ENCODE data around the gene PRR5L.

Gene PRR5L

DNA sequence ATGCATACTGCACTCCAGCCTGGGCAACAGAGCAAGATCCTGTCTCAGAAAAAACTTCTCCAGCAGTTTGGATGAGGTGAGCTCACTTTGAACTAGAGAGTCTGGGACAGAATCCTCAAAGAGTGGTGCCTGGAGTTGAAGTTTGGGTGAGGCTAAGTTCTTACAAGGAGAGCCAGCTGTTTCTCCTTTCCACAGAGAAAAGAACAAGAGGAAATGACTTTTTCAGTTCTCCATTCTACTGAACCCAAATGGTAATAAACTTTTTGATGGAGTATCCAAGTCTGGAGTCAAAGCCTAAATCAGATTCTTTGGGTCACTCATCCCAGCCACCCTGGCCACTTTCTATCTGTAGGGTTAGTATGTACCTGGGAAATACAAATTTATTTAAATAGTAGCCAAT lies 111.3 kb downstream of the PRR5L start:
- DNase-seq: no peak

DNA sequence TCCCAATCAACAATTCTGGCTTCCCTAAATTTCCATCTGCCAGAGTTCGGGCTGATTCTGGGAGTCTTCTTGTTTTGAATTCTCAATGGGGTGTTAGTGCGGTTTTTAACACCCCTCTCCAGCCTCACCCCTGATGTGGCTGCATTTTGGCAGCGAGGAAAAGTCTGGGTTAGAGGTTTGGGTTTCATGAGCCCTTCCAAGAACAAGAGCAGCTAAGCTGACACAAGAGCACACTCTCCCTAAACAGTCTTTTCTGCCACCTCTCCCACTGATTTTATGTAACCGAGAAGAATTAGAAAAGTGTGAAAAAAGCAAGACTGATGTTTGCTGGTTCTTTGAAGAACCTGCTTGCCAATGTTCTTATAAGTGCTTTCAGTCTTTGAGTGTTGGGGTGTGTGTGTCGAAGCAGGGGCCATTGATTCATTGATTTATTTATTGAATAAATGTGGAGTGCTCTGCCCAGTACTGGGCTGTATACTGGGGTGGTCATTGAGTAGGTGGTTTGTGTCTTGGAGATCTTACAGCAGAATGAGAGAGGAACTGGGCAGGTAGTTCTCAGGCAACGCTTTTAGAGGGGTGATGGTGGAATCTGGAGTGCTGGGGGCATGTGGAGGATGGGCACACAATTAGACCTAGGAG lies 112.5 kb downstream of the PRR5L start:
- DNase-seq: no peak

DNA sequence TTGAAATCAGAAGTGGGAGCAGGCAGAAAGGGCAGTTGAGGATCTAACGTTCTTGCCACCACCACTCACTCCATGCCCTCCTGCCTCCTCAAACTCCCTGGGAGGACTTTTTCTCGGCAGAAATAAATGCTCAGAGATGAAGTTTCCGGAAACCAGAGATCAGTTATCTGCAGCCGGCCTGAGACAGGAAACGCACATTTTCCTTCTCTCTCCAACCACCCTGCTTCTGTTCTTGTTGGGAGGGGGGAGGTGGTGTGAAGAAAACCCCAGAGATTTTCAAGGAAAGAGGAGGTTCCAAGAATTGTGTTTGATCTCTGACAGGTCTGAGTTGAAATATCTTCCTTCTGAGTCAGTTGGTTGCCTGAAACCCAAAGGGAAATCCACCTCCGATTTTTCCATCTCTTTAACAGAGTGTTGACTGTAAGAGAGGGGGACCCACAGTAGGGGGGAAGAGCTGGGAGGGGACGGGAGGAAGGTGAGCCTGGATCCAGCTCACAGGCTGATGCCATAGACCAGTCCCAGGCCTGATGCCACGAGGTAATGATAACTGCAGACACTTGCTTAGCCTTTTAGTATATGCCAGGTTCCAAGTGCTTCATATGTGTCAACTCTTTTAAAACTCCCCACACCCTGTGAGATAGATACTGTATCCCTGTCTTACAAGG lies 113.2 kb downstream of the PRR5L start:
- DNase-seq: no peak

DNA sequence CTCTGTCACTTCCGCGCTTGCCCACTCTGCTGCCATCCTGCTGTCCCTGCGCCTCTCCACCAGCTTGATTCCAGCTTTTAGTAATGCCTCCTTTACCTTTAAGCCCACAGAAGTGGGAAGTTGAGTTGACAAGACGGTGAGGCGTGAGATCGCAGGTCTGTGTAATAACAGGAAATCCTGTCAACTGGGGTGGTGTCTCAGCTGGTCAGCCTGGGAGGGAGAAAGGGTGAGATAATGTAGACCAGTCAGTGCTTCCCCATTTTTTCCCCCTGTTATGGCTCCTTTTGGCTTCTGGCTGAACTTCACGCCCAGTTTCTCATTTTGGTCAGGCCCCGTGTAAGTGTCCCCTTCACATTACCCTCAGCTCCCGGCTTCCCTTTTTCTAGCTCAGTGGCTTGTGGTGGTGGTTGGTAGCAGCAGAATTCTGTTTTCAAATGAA lies 115.1 kb downstream of the PRR5L start:
- no peak for DNase-seq

DNA sequence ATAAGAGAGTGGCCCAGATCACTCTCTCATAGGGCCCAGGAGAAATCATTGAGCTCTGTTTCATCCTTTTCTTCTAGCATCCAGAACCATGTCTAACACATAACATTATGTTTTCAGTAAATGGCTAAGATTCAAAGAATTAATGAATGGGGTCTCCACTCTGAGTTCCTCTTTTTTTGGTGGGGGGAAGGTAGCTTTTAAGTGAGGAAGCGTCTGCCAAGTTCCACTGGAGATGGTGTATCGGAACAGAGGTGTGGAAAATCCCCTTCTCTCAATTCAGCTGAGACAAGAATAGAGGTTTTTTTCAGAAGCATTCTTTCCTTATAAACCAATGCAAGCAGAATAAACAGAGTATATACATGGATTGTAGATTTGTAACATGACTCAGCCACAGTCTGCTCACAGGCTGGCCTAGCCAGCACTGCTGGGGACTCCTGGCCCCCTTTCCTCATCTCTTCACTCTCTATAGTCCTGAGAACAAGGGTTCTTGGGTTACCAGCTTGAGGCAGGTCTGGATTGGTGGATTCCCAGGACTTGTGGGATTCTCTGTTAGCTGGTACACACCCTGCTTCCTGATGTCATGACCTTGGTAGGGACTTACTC lies 116.8 kb downstream of the PRR5L start:
- DNase-seq: no peak

DNA sequence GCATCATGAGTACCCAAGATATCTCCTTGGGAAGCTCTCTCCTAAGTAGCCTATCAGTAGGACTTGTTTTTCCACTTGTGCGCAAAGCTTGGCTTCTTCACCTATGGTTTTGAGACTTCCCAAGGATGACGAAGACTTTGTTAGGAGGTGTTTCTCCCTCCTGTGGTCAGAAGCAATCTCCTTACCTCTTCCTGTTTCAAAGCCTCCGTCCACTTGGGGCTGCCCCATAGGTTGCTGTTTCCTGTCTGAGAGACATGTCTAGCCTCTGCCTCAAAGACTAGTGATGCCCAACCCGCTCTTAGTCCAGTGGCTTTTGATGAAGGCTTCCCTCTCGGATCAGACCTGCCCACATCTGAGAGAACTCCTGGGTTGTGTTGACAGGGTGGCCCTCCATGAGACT lies 121.1 kb downstream of the PRR5L start:
- DNase-seq: no peak

DNA sequence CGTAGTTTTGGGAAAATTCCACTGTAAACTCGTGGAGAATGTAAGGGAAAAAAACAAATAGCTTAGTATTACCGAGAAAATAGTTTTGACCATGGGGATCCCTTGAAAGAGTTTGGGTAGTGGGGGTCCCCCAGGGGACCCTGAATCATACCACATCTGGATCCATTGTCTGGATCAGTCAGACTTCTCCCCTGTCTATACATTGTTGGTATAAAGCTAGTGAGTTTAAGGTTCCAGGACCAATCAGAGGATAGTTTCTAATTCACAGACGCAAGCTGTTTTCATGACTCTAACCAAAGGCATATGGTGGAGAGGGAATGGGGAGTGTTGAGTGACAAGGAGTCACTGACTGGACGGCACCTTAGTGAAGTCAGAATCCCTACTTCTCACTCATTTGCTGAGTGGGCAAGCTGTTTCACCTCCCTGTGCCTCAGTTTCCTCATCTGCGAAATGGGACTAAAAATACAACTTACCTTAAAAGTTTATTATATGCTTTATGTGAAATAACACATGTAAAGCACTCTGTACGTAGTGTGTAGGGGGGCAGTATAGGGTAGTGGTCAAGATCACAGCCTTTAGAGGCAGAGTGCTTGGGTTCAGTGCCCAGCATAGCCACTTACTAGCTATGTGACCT lies 123.8 kb downstream of the PRR5L start:
- DNase-seq: no peak

DNA sequence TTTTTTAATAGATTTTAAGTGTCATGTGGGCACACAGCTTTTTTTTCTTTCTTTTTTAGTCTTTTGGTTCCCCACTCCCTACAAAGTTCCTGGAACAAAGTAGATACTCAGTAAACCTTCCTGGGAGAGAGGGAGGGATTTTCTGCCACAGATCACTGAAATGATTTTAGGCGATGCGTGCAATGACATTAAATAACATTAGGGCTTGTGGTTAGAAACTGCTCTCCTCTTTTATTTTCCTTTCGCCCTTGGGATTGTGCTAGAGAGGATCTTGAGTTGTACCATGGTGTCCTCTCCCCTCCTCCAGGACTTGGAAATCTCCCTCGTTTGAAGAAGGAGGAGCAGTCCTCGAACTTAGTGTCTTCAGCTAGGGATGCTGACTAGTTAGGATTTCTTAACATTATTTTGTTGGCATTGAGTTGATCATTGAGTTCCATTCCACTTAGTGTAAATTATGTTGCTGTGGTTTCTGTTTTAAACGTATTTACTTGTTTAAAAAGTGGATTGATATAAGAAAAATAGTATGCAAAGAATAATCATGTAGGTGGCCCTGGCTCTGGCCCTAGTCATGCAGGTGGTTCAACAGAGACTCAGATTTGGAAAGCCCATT lies 125.6 kb downstream of the PRR5L start:
- DNase-seq: no peak

DNA sequence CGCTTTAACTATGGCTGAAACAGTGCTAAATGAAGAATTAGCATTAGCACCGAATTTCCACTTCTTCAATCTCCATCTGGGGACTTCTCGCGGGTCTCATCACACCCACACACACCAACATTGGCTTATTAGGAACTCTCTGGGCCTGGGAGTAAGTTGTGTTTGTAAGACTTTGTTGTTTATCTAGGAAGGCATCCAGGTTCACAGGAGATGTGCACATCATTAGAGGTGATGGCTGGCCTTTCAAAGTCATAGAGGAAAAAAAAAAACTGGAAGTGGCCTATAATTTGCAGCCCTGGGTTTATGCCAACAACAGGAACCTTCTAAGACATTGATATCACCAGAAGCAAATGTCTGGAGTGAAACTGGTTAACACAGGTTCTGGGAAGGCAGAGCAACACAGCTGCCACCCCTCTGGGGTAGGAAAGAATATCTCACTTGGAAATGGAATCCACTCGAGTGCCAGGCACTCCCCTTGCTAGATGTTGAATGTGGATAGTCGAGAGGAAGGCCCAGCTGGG lies 129.5 kb downstream of the PRR5L start:
- no peak for DNase-seq

DNA sequence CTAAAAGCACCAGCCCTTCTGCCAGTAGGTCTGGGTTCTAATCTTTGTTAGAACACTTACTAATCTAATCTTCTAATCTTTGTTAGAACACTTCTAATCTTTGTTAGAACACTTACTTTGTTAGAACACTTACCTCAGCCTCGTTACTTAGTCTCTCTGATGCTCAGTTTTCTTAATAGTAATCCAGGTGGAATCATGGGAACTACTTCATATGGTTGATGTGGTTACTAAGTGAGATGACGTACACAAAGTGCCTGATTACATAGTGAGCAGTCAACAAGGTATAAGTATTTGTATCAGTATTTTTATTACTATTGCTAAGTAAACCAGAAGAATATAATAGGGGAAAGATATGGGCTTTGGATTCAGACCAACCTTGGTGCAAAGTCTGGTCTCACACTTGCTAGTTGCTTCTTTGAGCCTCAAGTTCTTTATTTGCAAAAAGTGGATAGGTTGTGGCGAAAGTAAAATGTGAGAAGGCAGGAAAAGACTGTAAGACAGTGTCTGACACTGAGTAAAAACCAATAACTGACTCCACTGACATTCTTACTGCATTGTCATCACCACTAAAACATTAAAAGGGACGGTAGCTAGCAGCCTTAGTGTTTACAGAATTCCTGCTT lies 130.2 kb downstream of the PRR5L start:
- no peak for DNase-seq

DNA sequence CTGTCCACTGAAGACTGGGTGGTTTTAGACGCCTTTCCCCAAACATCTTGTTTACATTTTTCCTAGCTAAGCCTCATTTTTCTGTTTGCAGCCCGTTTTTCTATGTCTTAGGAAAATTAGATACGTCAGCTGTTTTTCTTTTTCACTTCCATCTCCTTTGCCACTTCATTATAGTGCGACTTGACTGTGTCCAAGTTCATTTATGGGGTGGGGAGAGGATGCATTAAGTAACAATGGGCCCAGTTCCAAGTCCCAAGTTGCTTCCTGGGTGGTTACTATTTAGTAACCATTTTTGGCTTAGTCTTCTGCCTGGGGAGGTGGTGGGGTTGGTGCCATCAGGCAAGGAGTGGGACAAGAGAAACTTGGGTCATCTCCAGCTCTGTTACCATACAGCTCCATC lies 131.0 kb downstream of the PRR5L start:
- DNase-seq: no peak

DNA sequence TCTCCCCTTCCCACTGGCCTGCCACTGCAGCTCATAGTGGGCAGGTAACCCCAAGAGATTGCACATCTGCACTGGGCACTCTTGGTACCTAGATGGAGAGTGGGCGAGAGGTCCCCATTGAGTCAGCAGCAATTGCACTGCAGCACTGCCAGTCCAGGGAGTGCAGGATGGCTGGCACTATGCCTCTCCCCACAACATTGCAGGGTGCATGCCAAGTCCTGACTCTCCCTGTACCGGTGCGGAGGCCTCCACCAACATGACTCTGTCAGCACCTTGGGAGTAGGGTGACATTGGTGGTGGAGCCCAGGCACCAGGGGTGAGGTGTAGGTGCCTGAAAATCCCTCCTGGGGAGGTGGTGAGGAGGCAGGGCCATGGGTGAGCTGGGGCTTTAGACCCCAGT lies 131.8 kb downstream of the PRR5L start:
- no peak for DNase-seq

DNA sequence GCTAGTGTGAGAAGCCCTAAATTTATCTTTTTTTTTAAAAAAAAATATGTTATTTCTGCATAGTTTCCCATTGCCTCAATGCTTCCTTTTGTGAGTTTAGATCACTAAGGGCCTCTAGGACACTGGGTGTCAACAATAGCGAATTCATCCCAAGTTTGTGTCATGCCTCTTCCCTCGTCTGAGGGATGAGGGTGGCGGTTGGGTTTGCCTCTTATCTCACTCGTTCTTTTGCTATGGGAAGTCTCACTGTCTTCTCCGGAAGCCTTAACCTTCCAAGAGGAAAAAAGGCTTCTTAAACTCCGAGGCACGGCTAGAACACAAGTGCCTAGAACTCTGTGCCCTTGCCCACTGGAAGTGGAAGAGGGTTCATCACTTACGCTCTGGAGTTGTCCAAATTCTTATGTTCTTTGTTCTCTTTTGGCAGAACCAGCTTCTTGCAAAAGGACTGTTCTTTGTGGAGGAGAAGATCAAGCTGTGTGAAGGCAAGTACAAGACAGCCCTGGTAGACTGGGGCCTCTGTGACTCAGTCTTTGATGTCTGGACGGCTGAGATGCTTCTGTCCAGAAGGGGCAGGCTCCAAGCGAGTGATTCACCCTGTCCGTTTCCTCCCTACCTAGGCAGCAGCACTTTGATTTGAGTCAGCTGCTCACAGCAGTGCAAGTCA lies 135.5 kb downstream of the PRR5L start:
- no peak for DNase-seq

DNA sequence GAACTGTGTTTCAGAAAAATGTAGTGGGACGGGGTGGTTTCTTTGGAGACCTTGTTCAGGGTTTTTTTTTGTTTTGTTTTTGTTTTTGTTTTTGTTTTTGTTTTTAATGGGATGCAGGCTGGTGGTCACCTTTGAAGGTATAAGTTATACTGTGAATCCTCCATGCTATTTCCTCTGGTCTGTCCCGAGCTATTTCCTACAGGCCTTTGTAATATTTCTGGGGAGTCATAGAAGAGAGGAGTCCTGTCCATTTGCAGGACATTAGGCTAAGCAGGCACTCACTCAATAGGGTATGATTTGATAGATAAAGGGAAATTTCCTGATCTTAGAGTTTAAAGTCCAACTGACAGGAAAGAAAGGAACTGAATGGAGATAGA lies 136.0 kb downstream of the PRR5L start:
- DNase-seq: no peak

DNA sequence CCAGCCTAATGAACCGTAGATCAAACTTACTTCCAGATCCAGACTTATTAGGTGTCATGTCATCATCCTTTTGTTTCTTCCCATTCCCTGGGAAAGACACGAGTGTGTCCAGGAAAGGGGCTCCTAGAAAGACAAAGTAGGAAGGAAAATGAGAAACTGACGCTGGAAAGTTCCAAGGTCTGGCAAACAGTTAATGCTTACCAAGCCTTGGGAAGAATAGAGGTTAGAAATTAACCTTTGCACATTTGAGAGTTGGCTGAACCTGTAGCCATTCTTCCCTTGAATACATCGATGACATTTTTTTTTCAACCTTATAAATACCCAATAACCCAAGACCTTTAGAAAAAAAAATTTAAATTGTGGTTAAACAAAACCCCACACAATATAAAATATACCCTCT lies 136.7 kb downstream of the PRR5L start:
- no peak for DNase-seq

DNA sequence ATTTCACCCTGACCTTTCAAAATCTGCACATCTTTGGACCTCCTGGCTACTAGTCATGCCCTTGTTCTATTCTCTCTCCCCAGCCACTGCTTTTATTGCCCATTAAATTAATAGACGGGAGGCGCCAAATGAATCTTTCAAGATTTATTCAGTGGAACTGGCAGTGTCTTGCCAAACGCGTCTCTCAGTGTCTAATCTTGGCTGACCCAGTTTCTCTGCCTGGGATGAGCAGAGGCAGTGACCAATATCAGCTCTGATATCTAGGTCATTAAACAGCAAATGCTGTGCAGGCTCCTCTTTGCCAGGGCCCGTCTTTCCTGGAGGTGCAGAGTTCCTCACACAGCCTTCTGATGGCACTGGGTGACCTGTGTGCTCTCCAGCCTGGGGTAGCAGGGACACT lies 140.0 kb downstream of the PRR5L start:
- no peak for DNase-seq

DNA sequence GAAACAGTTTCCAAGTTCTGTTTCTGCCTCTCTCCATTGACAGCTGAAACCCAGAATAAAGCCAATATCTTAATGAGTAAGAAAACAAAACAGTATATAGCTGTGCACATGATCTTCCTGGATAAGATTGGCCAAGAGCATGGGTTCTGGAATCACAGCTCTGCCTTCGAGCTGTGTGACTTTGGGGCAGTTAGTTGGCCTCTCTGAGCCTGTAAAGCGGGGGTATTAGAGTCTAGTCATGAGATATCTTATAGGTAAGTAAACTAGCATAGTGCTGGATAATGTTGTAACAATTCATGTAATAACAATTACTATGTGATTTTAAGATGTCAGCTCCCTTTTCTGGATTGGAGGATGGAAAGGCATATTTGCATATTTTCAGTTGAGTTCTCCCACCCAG lies 140.5 kb downstream of the PRR5L start:
- DNase-seq: no peak

DNA sequence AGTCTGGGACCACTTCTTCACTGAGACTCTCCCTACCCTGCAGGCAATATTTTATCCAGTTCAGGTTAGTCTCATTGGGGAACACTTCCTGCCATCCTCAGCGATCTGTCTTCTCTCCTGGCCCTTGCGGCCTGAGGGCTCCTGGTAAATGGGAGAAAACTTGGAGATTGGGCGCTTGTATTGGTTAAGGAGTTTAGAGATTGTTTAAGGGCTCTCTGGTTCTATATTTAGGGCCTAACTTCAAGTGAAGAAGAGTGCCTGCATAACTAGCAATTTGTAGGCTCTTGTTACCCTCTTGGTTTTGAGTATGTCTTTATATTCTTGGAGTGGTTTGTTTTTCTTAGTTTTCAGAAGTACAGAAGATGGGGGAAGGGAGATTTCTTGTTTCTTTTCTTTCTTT lies 141.3 kb downstream of the PRR5L start:
- DNase-seq: no peak

DNA sequence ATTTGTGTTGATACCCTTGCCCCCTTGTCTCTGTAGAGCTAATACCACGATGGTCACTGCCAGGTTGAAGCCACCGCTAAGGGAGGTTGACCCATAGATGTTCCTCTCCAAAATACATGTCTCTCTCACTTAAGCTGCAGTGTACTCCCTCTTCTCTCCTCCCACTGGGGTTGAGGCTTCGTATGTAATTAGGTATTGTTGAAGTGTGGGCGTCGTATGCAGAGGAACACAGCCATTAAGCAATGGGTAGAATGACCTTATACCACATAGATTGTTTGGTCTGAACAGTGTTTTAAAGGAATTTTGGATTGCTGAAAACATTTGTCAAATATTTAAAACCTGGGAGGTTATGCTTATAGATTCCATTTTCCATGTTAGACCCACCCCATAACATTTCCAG lies 142.0 kb downstream of the PRR5L start:
- DNase-seq: no peak

DNA sequence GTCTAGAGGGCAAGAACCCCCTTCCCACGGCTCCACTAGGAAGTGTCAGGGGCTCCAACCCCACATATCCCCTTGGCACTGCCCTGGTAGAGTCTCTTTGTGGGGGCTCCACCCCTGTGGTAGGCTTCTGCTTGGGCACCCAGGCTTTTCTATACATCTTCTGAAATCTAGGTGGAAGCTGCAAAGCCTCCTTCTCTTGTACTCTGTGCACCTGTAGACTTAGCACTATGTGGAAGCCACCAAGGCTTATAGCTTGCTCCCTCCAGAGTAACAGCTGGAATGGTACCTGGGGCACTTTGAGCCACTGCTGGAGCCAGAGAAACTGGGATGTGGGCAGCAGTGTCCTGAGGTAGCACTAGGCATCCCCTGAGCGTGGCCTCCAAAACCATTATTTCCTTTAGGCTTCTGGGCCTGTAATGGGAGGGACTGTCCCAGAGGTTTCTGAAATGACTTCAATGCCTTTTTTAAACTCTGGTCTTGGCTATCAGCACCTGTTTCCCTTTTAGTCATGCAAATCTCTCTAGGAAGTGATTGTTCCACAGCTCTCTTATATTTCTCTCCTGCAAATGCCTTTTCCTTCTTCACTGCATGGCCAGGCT lies 145.6 kb downstream of the PRR5L start:
- DNase-seq: no peak

DNA sequence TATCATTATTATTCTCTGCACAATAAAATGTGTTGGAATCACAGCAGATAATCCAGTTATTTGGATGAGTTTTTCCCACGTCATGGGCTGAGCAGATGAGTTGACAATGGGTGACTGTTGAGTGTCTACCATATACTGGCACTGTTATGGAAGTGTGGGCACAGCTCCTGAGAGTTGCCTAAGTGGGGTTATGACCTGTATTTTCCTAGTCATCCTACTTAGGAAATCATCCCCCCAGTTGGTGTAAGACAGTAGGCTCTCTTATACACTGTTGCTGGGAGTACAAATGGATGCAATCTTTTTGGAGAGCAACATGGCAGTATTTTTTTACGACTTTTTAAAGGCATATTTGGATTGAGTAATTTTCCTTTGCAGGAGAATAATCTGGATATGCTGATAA lies 147.6 kb downstream of the PRR5L start:
- no peak for DNase-seq

DNA sequence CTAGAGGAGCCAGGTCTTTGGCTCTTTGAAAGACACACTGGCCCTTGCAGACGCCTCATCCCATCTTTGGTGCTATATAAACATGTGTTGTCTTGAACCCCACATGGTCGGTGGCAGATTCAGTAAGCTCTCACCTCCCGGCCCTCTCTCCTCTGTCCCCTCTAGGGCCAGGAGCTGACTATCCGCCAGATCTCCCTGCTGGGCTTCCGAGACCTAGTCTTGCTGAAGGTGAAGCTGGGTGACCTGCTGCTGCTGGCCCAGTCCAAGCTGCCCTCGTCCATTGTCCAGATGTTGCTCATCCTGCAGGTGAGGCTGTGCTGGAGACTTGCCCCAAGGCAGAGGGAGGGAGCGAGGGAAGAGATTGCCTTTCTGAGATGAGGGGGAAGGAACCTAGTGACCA lies 150.0 kb downstream of the PRR5L start:
- no peak for DNase-seq

Measured in NCI-H1694 treated with DMSO at 0.1 percent for 48 hours (cell line).